Activated T-cell treated with anti-CD3 and anti-CD28 coated beads for 1 hour (primary cell): ENCODE measurements around the gene ATP7B.
"Not testable (repeated sequence)": the region's sequence is repeated elsewhere in the genome, so short reads cannot be mapped to it uniquely, and the experiment has no call there.

Source experiments
- DNase-seq: peaks from one replicate; pipeline ENCODE4 v3.0.0-alpha.2; 2020; ENCODE audit warnings: low read depth

ATP7B gene

GRCh38 chr13:52010890-52011631 is at the start of gene ATP7B:
Gene ATP7B (minus strand): TSS chr13:52011450. CDS start chr13:52011337, 113 bp downstream.
- DNase-seq: peak; percentile 5

GRCh38 chr13:52053460-52053859 is 42.2 kb upstream of the ATP7B start:
- no peak for DNase-seq

- DNase-seq: no peak
These were observed 40.1 kb upstream of the ATP7B start for GRCh38 chr13:52051400-52051799.

GRCh38 chr13:52048516-52048915 is 37.3 kb upstream of the ATP7B start:
- DNase-seq: no peak

- DNase-seq: no peak
These were observed 36.2 kb upstream of the ATP7B start for GRCh38 chr13:52047463-52047862.

- no peak for DNase-seq
These were observed 32.4 kb upstream of the ATP7B start for GRCh38 chr13:52043675-52044074.

- no peak for DNase-seq
These were observed 24.8 kb upstream of the ATP7B start for GRCh38 chr13:52036037-52036436.

GRCh38 chr13:52034616-52035226 is 23.5 kb upstream of the ATP7B start:
- DNase-seq: no peak

GRCh38 chr13:52033039-52033438 is 21.8 kb upstream of the ATP7B start:
- DNase-seq: no peak

GRCh38 chr13:52030401-52030800 is 19.2 kb upstream of the ATP7B start:
- not testable (repeated sequence) for DNase-seq

GRCh38 chr13:52029569-52029968 is 18.3 kb upstream of the ATP7B start:
- DNase-seq: no peak

- DNase-seq: no peak
These were observed 16.6 kb upstream of the ATP7B start for GRCh38 chr13:52027832-52028231.

- no peak for DNase-seq
These were observed 15.0 kb upstream of the ATP7B start for GRCh38 chr13:52026246-52026626.

- no peak for DNase-seq
These were observed 14.4 kb upstream of the ATP7B start for GRCh38 chr13:52025475-52026245.

GRCh38 chr13:52024481-52024880 is 13.2 kb upstream of the ATP7B start, which contains the start of gene UTP14C:
Gene UTP14C (plus strand): TSS chr13:52024691. CDS start chr13:52028805, 4,114 bp downstream.
- no peak for DNase-seq

GRCh38 chr13:52022356-52022755 is 11.1 kb upstream of the ATP7B start:
- DNase-seq: no peak

- no peak for DNase-seq
These were observed 8.9 kb upstream of the ATP7B start for GRCh38 chr13:52020191-52020590.

- DNase-seq: no peak
These were observed 5.0 kb upstream of the ATP7B start for GRCh38 chr13:52016296-52016695.

- no peak for DNase-seq
These were observed 1.2 kb upstream of the ATP7B start for GRCh38 chr13:52012512-52012836.

- peak; percentile 100 for DNase-seq
These were observed 622 bp upstream of the ATP7B start, which contains the start of gene ALG11 for GRCh38 chr13:52011632-52012511. Gene ALG11 (plus strand): TSS chr13:52012398. CDS start chr13:52012419, 21 bp downstream.

- no peak for DNase-seq
These were observed 1.3 kb downstream of the ATP7B start for GRCh38 chr13:52009946-52010345.
